NCI-H774 (cell line): Measurements from ENCODE around the gene STK32B.

Experiments used
- DNase-seq: peaks from one replicate; lab custom pipeline; 2025; lab: John Stamatoyannopoulos, UW

STK32B gene

GRCh38 chr4:5125321-5125720 lies 74.0 kb downstream of the STK32B start:
- peak; percentile 14 for DNase-seq

- DNase-seq = no peak
These were observed 75.0 kb downstream of the STK32B start for GRCh38 chr4:5126231-5126630.

GRCh38 chr4:5126857-5127256 lies 75.6 kb downstream of the STK32B start:
- no peak for DNase-seq

GRCh38 chr4:5127556-5127955 lies 76.3 kb downstream of the STK32B start:
- no peak for DNase-seq

DNA sequence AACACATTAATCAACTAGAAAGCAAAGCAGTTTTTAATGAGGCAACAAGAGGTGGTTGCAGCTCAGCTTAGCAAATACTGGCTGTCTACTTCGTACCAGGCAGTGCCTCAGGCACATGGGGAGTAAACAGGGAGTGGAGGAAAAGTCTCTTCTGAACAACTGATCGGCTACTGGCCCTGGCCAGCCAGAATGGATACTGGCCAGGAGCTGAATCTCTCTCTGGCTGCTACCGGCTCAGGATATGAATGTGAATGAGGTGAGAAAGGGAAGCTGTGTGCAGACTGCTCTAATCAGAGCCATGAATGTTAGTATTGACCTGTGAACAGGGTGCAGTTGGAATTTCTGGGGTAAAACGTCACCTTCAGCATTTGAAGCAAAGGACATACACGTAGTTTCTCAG lies 77.3 kb downstream of the STK32B start:
- DNase-seq = no peak

GRCh38 chr4:5133201-5133600 lies 81.9 kb downstream of the STK32B start:
- DNase-seq = no peak

GRCh38 chr4:5133933-5134594 lies 82.8 kb downstream of the STK32B start:
- DNase-seq = no peak

GRCh38 chr4:5134620-5135019 lies 83.3 kb downstream of the STK32B start:
- DNase-seq = no peak

DNA sequence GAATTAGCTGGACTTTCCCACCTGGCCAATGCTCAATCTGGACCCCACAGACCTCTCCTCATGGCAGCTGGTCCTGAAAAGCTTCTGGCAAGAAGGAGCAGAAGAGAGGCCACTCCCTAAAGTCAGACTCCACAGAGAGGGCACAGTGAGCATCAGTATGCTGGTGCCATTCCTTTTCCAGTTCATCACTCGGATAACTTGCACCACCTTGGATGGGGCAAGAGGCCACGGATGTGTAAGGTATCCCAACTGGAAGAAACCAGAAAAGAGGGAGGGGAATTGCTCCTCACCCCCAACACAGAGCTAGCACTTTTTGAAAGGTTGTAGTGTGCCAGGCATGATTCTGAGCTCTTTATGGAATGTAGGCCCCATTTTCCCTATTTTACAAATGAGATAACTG lies 85.9 kb downstream of the STK32B start:
- no peak for DNase-seq

GRCh38 chr4:5137927-5138326 lies 86.6 kb downstream of the STK32B start:
- no peak for DNase-seq

DNA sequence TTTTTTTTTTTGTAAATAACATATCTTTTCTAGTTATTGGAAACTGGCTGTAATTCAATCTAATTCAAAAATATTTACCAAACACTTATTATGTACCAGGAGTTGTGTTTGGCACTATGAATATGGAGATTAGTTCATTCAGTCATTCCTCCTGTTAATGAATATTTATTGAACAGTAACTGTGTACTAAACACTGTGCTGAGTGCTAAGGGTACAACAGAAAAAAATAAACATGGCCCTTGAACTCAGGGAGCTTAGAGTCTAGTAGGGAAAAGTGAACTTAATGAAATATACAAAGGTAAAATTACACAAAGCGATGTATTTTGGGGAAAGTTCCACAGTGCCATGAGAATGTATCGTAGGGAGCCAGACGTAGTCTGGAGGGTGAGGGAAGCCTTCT lies 87.1 kb downstream of the STK32B start:
- no peak for DNase-seq

DNA sequence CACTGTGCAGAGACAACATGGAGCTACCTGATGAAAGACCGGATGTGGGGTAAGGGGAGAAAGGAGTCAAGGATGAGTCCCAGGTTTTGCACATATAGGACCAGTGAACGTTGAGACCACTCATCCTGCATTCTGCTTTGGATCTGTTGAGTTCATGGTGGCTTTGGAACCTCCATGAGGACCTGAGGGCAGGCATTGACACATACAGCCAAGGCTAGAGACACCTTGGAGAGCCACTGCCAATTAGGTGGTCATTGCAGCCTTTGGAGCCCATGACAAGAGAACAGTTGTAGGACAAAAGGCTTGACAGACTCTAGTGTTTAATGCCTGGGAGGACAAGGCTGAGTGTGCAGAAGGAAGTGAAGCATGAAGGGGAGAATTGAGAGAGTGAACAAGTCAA lies 87.9 kb downstream of the STK32B start:
- no peak for DNase-seq

GRCh38 chr4:5141802-5142201 lies 90.5 kb downstream of the STK32B start:
- DNase-seq = no peak

DNA sequence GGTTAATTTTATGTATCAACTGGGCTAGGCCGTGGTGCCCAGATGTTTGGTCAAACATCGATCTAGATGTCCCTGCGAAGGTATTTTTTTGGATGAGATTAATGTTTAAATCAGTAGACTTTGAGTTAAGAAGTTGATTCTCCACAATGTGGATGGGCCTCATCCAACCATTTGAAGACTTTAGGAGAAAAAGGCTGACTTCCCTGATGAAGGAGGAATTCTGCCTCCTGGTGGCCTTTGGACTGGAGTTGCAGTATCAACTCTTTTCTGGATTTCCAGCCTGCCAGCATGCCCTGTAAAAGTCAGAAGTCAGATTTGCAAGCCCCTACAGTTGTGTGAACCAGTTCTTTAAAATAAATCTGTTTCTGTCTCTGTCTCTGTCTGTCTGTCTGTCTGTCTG lies 91.4 kb downstream of the STK32B start:
- DNase-seq = no peak

- no peak for DNase-seq
These were observed 92.1 kb downstream of the STK32B start for GRCh38 chr4:5143306-5143861.

GRCh38 chr4:5143940-5144339 lies 92.7 kb downstream of the STK32B start:
- DNase-seq = no peak

- no peak for DNase-seq
These were observed 93.1 kb downstream of the STK32B start for GRCh38 chr4:5144384-5144783.

GRCh38 chr4:5146248-5146647 lies 95.0 kb downstream of the STK32B start:
- no peak for DNase-seq

- DNase-seq = no peak
These were observed 101.2 kb downstream of the STK32B start for GRCh38 chr4:5152521-5152920.

GRCh38 chr4:5156682-5157081 lies 105.4 kb downstream of the STK32B start:
- DNase-seq = no peak

- DNase-seq = peak; percentile 6
These were observed 106.8 kb downstream of the STK32B start for GRCh38 chr4:5157791-5158770.

DNA sequence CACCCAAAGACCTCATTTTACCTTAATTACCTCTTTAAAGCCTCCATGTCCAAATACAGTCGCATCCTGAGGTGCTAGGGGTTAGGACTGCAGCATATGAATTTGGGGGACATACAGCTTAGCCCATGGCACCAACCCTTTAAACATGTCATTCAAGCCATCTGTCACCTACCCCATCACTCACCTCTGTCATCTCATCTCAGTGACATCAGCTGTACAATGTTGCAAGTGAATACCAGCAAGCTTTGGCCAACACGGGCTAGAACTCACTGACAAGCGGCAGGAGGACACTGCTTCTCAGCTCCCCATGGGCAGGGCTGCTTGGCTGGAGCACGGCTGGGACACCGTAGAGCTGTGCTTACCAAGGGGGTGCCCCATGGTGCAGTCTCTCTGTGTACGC lies 107.5 kb downstream of the STK32B start:
- no peak for DNase-seq

DNA sequence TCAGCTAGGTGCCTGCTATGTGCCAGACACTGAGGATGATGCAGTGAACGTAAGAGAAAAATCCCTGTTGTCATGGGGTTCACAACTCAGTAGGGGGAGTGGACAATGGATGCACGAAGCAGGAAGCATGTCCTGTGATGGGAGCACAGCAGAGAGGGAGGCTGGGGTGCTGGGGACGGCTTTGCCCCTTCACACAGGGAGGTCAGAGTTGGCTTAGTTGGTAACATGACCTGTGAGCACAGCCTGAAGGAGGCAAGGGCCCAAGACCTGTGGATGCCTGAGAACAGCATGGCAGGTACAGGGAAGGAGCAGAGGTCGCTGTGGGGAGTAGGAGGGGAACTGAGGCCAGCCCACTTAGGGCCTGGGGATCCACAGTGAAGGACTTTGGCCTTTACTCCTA lies 109.4 kb downstream of the STK32B start:
- DNase-seq = no peak
